GM23248 (cell line): ENCODE measurements around the gene PROM1.

Source experiments
- EZH2 ChIP-seq: fragments of 200-600 bp; sonication (generic); IDR thresholded peaks from 2 replicates; pipeline ENCODE4 v1.6.1; 2018; ENCODE audit warnings: antibody characterized with exemption, mild to moderate bottlenecking; ENCODE audit not compliant: insufficient read depth, poor library complexity, severe bottlenecking
- EZH2phosphoT487 ChIP-seq: fragments of 200-600 bp; sonication (generic); IDR thresholded peaks from 2 replicates; pipeline ENCODE4 v1.6.1; 2018; ENCODE audit warnings: antibody characterized with exemption, moderate library complexity, mild to moderate bottlenecking, low read depth; ENCODE audit not compliant: insufficient read depth

DNA sequence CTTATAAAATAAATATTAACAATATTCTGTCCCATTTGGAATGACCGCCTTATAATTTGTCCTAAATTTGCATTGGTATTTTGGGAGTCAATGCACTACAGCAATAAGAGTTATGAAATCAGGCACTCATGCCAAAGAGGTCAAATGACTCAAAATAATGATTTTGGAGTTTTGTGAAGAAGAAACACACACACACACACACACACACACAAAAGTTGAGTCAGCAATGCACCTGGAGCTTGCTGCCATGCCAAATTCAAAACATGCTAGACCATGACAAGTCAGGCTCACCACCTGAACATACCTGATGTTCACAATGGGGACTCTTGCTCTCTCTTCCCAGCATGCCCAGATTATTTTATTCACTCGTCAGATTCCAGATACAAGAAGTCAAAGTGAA is 56.7 kb downstream of the PROM1 start:
- TF ChIP-seq EZH2phosphoT487 (no peak), EZH2 (no peak)
